ENCODE data around the gene C20orf202. TPM values are rescaled to one million over a fixed set of nuclear protein-coding genes. Genes with fewer than 3 reads are reported as not detected.
"Not testable (repeated sequence)": the region's sequence is repeated elsewhere in the genome, so short reads cannot be mapped to it uniquely, and the experiment has no call there.

The C20orf202 gene
- total RNA-seq, 1 donor from 2014 or later, result not detected

GRCh38 chr20:1245578-1245977, 42.3 kb downstream of the C20orf202 start:
- Mint-ChIP-seq H3K9me3 (peaks cover 4% of the 10 kb centered on the region), H3K36me3 (ENCODE audit: low read depth) (no peaks in the 10 kb centered on the region), H3K4me3 (no peak overlapping the region), H3K27ac (no peak overlapping the region), H3K4me1 (ENCODE audit: low read depth) (peaks cover 9% of the 10 kb centered on the region), H3K27me3 (ENCODE audit: insufficient read depth) (peaks cover 12% of the 10 kb centered on the region)
- intact Hi-C loops (cut with micrococcal nuclease), result no loop called here
- DNase-seq (ENCODE audit: low spot score), result no peak

DNA sequence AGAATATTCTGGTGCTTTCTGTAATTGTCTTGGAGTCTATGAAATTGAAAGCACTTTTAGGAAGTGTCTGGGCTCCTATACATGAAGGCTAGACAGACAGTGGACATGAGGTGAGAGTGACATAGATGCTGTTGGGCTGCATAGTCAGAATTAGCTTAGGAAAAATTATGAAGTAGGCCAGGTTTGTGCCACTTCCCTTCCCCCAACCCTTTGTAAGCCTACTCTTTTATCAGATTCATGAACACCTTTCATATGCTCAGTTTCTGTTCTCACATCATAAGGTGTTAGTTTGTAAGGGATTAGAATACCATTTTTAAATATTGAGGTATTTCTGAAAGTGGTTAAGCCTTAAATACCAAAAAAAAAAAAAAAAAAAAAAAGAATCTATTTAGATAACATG, 44.4 kb downstream of the C20orf202 start:
- no peak overlapping the region for H3K27ac Mint-ChIP-seq
- no peaks in the 10 kb centered on the region for H3K36me3 Mint-ChIP-seq (ENCODE audit: low read depth)
- no peak for DNase-seq (ENCODE audit: low spot score)
- H3K27me3 Mint-ChIP-seq (ENCODE audit: insufficient read depth), result peaks cover 5% of the 10 kb centered on the region
- peaks cover 9% of the 10 kb centered on the region for H3K9me3 Mint-ChIP-seq
- peaks cover 5% of the 10 kb centered on the region for H3K4me1 Mint-ChIP-seq (ENCODE audit: low read depth)
- no peak overlapping the region for H3K4me3 Mint-ChIP-seq
- intact Hi-C loops (cut with micrococcal nuclease), result no loop called here

GRCh38 chr20:1250282-1250681, 47.0 kb downstream of the C20orf202 start:
- DNase-seq (ENCODE audit: low spot score); H3K9me3 Mint-ChIP-seq; intact Hi-C loops (cut with micrococcal nuclease); H3K4me1 Mint-ChIP-seq (ENCODE audit: low read depth); H3K36me3 Mint-ChIP-seq (ENCODE audit: low read depth); H3K4me3 Mint-ChIP-seq; H3K27ac Mint-ChIP-seq: not testable (repeated sequence)
- peaks cover 15% of the 10 kb centered on the region for H3K27me3 Mint-ChIP-seq (ENCODE audit: insufficient read depth)

- intact Hi-C loops (cut with micrococcal nuclease), result no loop called here
- Mint-ChIP-seq H3K27ac (no peak overlapping the region), H3K27me3 (ENCODE audit: insufficient read depth) (peaks cover 24% of the 10 kb centered on the region), H3K4me1 (ENCODE audit: low read depth) (no peaks in the 10 kb centered on the region), H3K36me3 (ENCODE audit: low read depth) (no peaks in the 10 kb centered on the region), H3K9me3 (peaks cover 9% of the 10 kb centered on the region), H3K4me3 (no peak overlapping the region)
- no peak for DNase-seq (ENCODE audit: low spot score)
These were observed 49.2 kb downstream of the C20orf202 start for GRCh38 chr20:1252416-1252815.

DNA sequence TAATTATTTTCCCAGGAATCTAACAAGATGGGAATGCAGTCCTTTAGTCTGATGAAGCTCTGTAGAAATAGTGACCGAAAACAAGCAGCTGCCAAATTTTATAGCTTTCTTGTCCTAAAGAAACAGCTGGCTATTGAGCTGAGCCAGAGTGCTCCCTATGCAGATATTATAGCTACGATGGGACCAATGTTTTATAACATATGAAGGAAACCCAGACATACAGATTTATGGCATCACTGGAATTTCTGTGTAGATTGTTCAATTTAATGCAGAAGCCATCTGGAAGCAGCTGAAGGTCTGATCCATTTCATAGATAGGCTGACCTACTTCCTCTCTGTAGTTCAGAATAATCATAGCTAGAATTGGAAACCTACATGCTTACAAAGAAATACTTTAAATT, 51.0 kb downstream of the C20orf202 start:
- intact Hi-C loops (cut with micrococcal nuclease), result no loop called here

DNA sequence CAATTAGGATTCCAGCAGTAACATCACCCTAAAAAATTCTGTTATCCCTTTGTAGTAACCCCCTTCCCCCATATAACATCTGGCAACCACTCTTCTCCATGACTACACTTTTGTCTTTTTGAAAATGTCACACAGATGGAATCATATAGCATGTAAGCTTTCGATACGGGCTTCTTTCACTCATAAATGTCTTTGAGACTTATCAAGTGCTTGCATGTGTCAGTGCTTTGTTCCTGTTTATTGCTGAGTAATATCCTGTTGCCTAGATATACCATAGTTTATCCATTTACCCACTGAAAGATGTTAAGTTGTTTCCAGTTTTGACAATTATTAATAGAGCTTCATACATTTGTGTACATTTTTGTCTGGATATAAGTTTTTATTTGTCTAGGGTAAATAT, 52.4 kb downstream of the C20orf202 start:
- no peak overlapping the region for H3K4me3 Mint-ChIP-seq
- no peaks in the 10 kb centered on the region for H3K36me3 Mint-ChIP-seq (ENCODE audit: low read depth)
- no peak for DNase-seq (ENCODE audit: low spot score)
- intact Hi-C loops (cut with micrococcal nuclease), result no loop called here
- H3K27me3 Mint-ChIP-seq (ENCODE audit: insufficient read depth), result peaks cover 25% of the 10 kb centered on the region
- H3K9me3 Mint-ChIP-seq, result peaks cover 4% of the 10 kb centered on the region
- H3K4me1 Mint-ChIP-seq (ENCODE audit: low read depth), result no peaks in the 10 kb centered on the region
- H3K27ac Mint-ChIP-seq, result no peak overlapping the region

More for the DNA sequence above, 51.0 kb downstream of the C20orf202 start:
- peaks cover 25% of the 10 kb centered on the region for H3K27me3 Mint-ChIP-seq (ENCODE audit: insufficient read depth)
- no peak for DNase-seq (ENCODE audit: low spot score)
- no peaks in the 10 kb centered on the region for H3K36me3 Mint-ChIP-seq (ENCODE audit: low read depth)
- H3K9me3 Mint-ChIP-seq, result peaks cover 9% of the 10 kb centered on the region
- no peaks in the 10 kb centered on the region for H3K4me1 Mint-ChIP-seq (ENCODE audit: low read depth)
- H3K4me3 Mint-ChIP-seq, result no peak overlapping the region
- no peak overlapping the region for H3K27ac Mint-ChIP-seq

Other genes with a start within 250 kb of the C20orf202 start
- gene RSPO4, start 201.1 kb upstream of the C20orf202 start, total RNA-seq, result not detected in 2 replicates
- 185 and 189 TPM in 2 replicates for gene PSMF1, start 84.9 kb upstream of the C20orf202 start, total RNA-seq
- gene TMEM74B, start 18.5 kb upstream of the C20orf202 start, total RNA-seq, result 0.36 and 0.61 TPM in 2 replicates
- gene RAD21L1, start 22.6 kb downstream of the C20orf202 start, total RNA-seq, result not detected in 2 replicates
- gene SNPH, start 62.8 kb downstream of the C20orf202 start, total RNA-seq, result 2.1 and 2.5 TPM in 2 replicates
- gene SDCBP2, start 125.7 kb downstream of the C20orf202 start, total RNA-seq, result 2.2 and 2.6 TPM in 2 replicates
- gene FKBP1A, start 189.6 kb downstream of the C20orf202 start, total RNA-seq, result 295 and 297 TPM in 2 replicates

Measured in activated T-helper 1 cell treated with anti-CD3 and anti-CD28 coated beads, Interleukin-12 subunit alpha, Interleukin-12 subunit beta, Interleukin-2, Interleukin-4 antibody, amounts not matched to agents 30 ng/mL and 10 ng/mL and 1 ng/mL, durations not matched to agents 14 hours and 24 hours and 36 hours (primary cell).